HepG2 (cell line): ENCODE data around the gene ZBTB46. TPM values are rescaled to one million over a fixed set of nuclear protein-coding genes. Genes with fewer than 3 reads are reported as not detected.
A peak's percentile ranks its signal among the peaks of the same experiment; 100 is the strongest.

Experiments
- HNRNPK ChIP-seq: fragments of 200-400 bp; formaldehyde crosslinking; IDR thresholded peaks from 2 replicates; pipeline ENCODE4 v1.6.1; 2018; ENCODE audit warnings: low read length, low read depth, moderate library complexity, mild to moderate bottlenecking; ENCODE audit not compliant: poor library complexity, severe bottlenecking
- IRX3 ChIP-seq: sonication (generic); formaldehyde crosslinking; IDR thresholded peaks from 2 replicates; pipeline ENCODE4 v1.8.1; 2023; ENCODE audit warnings: mild to moderate bottlenecking, low read depth, missing genetic modification reagents, borderline replicate concordance
- KLF11 ChIP-seq: IDR thresholded peaks from 2 replicates; pipeline ENCODE4 v1.6.1; 2016; ENCODE audit warnings: missing compliant biosample characterization
- MYPOP ChIP-seq: sonication (generic); formaldehyde crosslinking; IDR thresholded peaks from 2 replicates; pipeline ENCODE4 v1.8.1; 2023; ENCODE audit warnings: mild to moderate bottlenecking, moderate library complexity, missing genetic modification reagents
- SIX4 ChIP-seq: sonication (generic); formaldehyde crosslinking; IDR thresholded peaks from 2 replicates; pipeline ENCODE4 v1.4.0; 2020; ENCODE audit warnings: missing genetic modification reagents
- SRF ChIP-seq: IDR thresholded peaks from 2 replicates; pipeline ENCODE4 v1.6.1; 2011; ENCODE audit warnings: mild to moderate bottlenecking, low read depth, low read length, moderate library complexity
- XBP1 ChIP-seq: sonication (generic); formaldehyde crosslinking; IDR thresholded peaks from 2 replicates; pipeline ENCODE4 v1.5.0; 2020; ENCODE audit warnings: missing genetic modification reagents
- ZBTB21 ChIP-seq: sonication (generic); formaldehyde crosslinking; IDR thresholded peaks from 2 replicates; pipeline ENCODE4 v1.4.0; 2020; ENCODE audit warnings: missing genetic modification reagents
- ZBTB34 ChIP-seq: sonication (generic); formaldehyde crosslinking; IDR thresholded peaks from 2 replicates; pipeline ENCODE4 v1.8.0; 2022; ENCODE audit warnings: mild to moderate bottlenecking, missing genetic modification reagents
- ZBTB37 ChIP-seq: sonication (generic); formaldehyde crosslinking; IDR thresholded peaks from 2 replicates; pipeline ENCODE4 v1.4.0; 2020; ENCODE audit warnings: mild to moderate bottlenecking, missing genetic modification reagents
- ZNF282 ChIP-seq: fragments of 450-650 bp; IDR thresholded peaks from 2 replicates; pipeline ENCODE4 v1.6.1; 2018; ENCODE audit not compliant: partially characterized antibody
- ZNF569 ChIP-seq: sonication (generic); formaldehyde crosslinking; IDR thresholded peaks from 2 replicates; pipeline ENCODE4 v1.5.0; 2020; ENCODE audit warnings: mild to moderate bottlenecking, missing genetic modification reagents, moderate library complexity, borderline replicate concordance
- ZNF605 ChIP-seq: sonication (generic); formaldehyde crosslinking; IDR thresholded peaks from 2 replicates; pipeline ENCODE4 v1.8.0; 2022; ENCODE audit warnings: mild to moderate bottlenecking, missing genetic modification reagents
- polyA plus RNA-seq, 8 experiments: library from polyadenylated mRNA; depleted of rRNA in 3 of 8; stranded (reverse) in 7 of 8; unstranded in 1 of 8; fragments of >200 nt; fragmentation: Illumina TruSeq in 4 of 8; extraction: Trizol in 4 of 8; gene quantifications; 2 replicates each; pipeline versions ENCODE4 v1.2.1 to v1.2.3, GENCODE V29; 2011 to 2016; ENCODE audit warnings: low read depth in 4 of 8, missing spikeins in 1 of 8, mixed read lengths in 1 of 8; ENCODE audit not compliant: insufficient read depth in 1 of 8
- total RNA-seq, 5 experiments: library from RNA; depleted of rRNA; stranded (reverse); fragments of >200 nt; fragmentation: Illumina TruSeq; extraction: Trizol; gene quantifications; 2 replicates each; pipeline ENCODE4 v1.2.3, GENCODE V29; 2016; ENCODE audit warnings: low read depth in 1 of 5
- TF ChIP-seq, protein P1 (sequence below): sonication (generic); formaldehyde crosslinking; IDR thresholded peaks from 2 replicates; pipeline ENCODE4 v1.5.1; 2020; ENCODE audit warnings: missing genetic modification reagents, mild to moderate bottlenecking, borderline replicate concordance
- TF ChIP-seq, protein P2 (sequence below): sonication (generic); formaldehyde crosslinking; conservative IDR thresholded peaks from 2 replicates; pipeline ENCODE4 v1.8.1; 2023; ENCODE audit warnings: missing genetic modification reagents
- TF ChIP-seq, protein P3 (sequence below): sonication (generic); formaldehyde crosslinking; IDR thresholded peaks from 2 replicates; pipeline ENCODE4 v1.8.1; 2022; ENCODE audit warnings: low read depth, mild to moderate bottlenecking, missing genetic modification reagents
- TF ChIP-seq, protein P4 (sequence below): sonication (generic); formaldehyde crosslinking; conservative IDR thresholded peaks from 2 replicates; pipeline ENCODE4 v1.8.0; 2022; ENCODE audit warnings: mild to moderate bottlenecking, moderate library complexity, missing genetic modification reagents

ZBTB46 gene
- total and polyA plus RNA-seq, 2 of the 13 experiments (the other 11 are each of a cell fraction or from before 2014, with no cell fraction given) = 1.6 to 13.5 TPM

DNA sequence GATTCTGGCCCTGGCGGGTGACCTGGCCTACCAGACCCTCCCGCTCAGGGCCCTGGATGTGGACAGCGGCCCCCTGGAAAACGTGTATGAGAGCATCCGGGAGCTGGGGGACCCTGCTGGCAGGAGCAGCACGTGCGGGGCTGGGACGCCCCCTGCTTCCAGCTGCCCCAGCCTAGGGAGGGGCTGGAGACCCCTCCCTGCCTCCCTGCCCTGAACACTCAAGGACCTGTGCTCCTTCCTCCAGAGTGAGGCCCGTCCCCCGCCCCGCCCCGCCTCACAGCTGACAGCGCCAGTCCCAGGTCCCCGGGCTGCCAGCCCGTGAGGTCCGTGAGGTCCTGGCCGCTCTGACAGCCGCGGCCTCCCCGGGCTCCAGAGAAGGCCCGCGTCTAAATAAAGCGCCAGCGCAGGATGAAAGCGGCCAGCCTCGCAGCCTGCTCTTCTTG is 92.4 kb downstream of the ZBTB46 start (continued):
- TF ChIP-seq, protein P1, sequence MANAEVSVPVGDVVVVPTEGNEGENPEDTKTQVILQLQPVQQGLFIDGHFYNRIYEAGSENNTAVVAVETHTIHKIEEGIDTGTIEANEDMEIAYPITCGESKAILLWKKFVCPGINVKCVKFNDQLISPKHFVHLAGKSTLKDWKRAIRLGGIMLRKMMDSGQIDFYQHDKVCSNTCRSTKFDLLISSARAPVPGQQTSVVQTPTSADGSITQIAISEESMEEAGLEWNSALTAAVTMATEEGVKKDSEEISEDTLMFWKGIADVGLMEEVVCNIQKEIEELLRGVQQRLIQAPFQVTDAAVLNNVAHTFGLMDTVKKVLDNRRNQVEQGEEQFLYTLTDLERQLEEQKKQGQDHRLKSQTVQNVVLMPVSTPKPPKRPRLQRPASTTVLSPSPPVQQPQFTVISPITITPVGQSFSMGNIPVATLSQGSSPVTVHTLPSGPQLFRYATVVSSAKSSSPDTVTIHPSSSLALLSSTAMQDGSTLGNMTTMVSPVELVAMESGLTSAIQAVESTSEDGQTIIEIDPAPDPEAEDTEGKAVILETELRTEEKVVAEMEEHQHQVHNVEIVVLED (CRISPR knock-in tag) = no peak
- TF ChIP-seq, protein P2, sequence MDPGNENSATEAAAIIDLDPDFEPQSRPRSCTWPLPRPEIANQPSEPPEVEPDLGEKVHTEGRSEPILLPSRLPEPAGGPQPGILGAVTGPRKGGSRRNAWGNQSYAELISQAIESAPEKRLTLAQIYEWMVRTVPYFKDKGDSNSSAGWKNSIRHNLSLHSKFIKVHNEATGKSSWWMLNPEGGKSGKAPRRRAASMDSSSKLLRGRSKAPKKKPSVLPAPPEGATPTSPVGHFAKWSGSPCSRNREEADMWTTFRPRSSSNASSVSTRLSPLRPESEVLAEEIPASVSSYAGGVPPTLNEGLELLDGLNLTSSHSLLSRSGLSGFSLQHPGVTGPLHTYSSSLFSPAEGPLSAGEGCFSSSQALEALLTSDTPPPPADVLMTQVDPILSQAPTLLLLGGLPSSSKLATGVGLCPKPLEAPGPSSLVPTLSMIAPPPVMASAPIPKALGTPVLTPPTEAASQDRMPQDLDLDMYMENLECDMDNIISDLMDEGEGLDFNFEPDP (CRISPR knock-in tag) = 0 out of 2 replicates have a peak, but pooled peaks have one; percentile 85
- TF ChIP-seq HNRNPK (no peak), ZBTB37 (peak; percentile 48; the same call in 1 of the 2 replicates), IRX3 (CRISPR knock-in tag) (no peak), SIX4 (CRISPR knock-in tag) (no peak; the same call in 1 of the 2 replicates), ZNF569 (CRISPR knock-in tag) (0 out of 2 replicates have a peak, but pooled peaks have one; percentile 65), KLF11 (no peak; the same call in 1 of the 2 replicates), MYPOP (CRISPR knock-in tag) (0 out of 2 replicates have a peak, but pooled peaks have one; percentile 60), XBP1 (0 out of 2 replicates have a peak, but pooled peaks have one; percentile 19), SRF (no peak), ZNF605 (peak; percentile 93), ZBTB21 (CRISPR knock-in tag) (0 out of 2 replicates have a peak, but pooled peaks have one; percentile 5), ZNF282 (no peak), ZBTB34 (CRISPR knock-in tag) (no peak)
- TF ChIP-seq, protein P3, sequence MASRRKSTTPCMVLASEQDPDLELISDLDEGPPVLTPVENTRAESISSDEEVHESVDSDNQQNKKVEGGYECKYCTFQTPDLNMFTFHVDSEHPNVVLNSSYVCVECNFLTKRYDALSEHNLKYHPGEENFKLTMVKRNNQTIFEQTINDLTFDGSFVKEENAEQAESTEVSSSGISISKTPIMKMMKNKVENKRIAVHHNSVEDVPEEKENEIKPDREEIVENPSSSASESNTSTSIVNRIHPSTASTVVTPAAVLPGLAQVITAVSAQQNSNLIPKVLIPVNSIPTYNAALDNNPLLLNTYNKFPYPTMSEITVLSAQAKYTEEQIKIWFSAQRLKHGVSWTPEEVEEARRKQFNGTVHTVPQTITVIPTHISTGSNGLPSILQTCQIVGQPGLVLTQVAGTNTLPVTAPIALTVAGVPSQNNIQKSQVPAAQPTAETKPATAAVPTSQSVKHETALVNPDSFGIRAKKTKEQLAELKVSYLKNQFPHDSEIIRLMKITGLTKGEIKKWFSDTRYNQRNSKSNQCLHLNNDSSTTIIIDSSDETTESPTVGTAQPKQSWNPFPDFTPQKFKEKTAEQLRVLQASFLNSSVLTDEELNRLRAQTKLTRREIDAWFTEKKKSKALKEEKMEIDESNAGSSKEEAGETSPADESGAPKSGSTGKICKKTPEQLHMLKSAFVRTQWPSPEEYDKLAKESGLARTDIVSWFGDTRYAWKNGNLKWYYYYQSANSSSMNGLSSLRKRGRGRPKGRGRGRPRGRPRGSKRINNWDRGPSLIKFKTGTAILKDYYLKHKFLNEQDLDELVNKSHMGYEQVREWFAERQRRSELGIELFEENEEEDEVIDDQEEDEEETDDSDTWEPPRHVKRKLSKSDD (CRISPR knock-in tag) = 0 out of 2 replicates have a peak, but pooled peaks have one; percentile 9
- TF ChIP-seq, protein P4, sequence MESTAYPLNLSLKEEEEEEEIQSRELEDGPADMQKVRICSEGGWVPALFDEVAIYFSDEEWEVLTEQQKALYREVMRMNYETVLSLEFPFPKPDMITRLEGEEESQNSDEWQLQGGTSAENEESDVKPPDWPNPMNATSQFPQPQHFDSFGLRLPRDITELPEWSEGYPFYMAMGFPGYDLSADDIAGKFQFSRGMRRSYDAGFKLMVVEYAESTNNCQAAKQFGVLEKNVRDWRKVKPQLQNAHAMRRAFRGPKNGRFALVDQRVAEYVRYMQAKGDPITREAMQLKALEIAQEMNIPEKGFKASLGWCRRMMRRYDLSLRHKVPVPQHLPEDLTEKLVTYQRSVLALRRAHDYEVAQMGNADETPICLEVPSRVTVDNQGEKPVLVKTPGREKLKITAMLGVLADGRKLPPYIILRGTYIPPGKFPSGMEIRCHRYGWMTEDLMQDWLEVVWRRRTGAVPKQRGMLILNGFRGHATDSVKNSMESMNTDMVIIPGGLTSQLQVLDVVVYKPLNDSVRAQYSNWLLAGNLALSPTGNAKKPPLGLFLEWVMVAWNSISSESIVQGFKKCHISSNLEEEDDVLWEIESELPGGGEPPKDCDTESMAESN (CRISPR knock-in tag) = no peak
